Mesenchymal stem cell (in vitro differentiated cells and primary cell): Measurements from ENCODE around the gene ECE1.

Experiments used
- DNase-seq: peaks from one replicate; pipeline ENCODE4 v3.0.0-alpha.2; 2013
- H2AFZ ChIP-seq: one replicate; pipeline ENCODE4 v1.6.1; 2013; ENCODE audit warnings: low read depth, mild to moderate bottlenecking, control low read depth, inconsistent platforms, low read length, moderate library complexity
- H2AK5ac ChIP-seq: 2 replicates; pipeline ENCODE4 v1.6.1; 2013; ENCODE audit warnings: low read length, moderate library complexity, mild to moderate bottlenecking, inconsistent platforms; ENCODE audit not compliant: severe bottlenecking
- H2BK120ac ChIP-seq: one replicate; pipeline ENCODE4 v1.6.1; 2013; ENCODE audit warnings: low read depth, mild to moderate bottlenecking, inconsistent platforms, low read length, moderate library complexity
- H2BK12ac ChIP-seq, 2 experiments: one replicate each; pipeline ENCODE4 v1.6.1; 2013; ENCODE audit warnings: inconsistent platforms in 2 of 2, low read length in 2 of 2, mild to moderate bottlenecking in 2 of 2, moderate library complexity in 2 of 2, control low read depth in 1 of 2
- H2BK15ac ChIP-seq: one replicate; pipeline ENCODE4 v1.6.1; 2013; ENCODE audit warnings: mild to moderate bottlenecking, low read depth, inconsistent platforms; ENCODE audit not compliant: poor library complexity, severe bottlenecking
- H2BK5ac ChIP-seq: 2 replicates; pipeline ENCODE4 v1.6.1; 2013; ENCODE audit warnings: low read depth, mild to moderate bottlenecking, low read length, control low read depth, inconsistent platforms; ENCODE audit not compliant: poor library complexity, severe bottlenecking
- H3K14ac ChIP-seq, 2 experiments: one replicate each; pipeline ENCODE4 v1.6.1; 2013; ENCODE audit warnings: inconsistent platforms in 2 of 2, low read length in 2 of 2, control low read depth in 1 of 2, mild to moderate bottlenecking in 1 of 2, moderate library complexity in 1 of 2
- H3K18ac ChIP-seq, 2 experiments: one replicate each; pipeline ENCODE4 v1.6.1; 2013; ENCODE audit warnings: inconsistent platforms in 2 of 2, low read length in 2 of 2, control low read depth in 1 of 2, low read depth in 1 of 2, mild to moderate bottlenecking in 1 of 2
- H3K23ac ChIP-seq, 2 experiments: one replicate each; pipeline ENCODE4 v1.6.1; 2013; ENCODE audit warnings: inconsistent platforms in 2 of 2, low read length in 2 of 2, mild to moderate bottlenecking in 2 of 2, moderate library complexity in 2 of 2, control low read depth in 1 of 2
- H3K27ac ChIP-seq: 2 replicates; pipeline ENCODE4 v1.5.1; 2013; ENCODE audit warnings: mild to moderate bottlenecking, moderate library complexity, low read length, control low read depth, inconsistent platforms; ENCODE audit not compliant: poor library complexity, severe bottlenecking
- H3K27me3 ChIP-seq, 2 experiments: 2 replicates each; pipeline versions ENCODE4 v1.6.1 to v1.7.0; 2013; ENCODE audit warnings: low read length in 2 of 2, mild to moderate bottlenecking in 2 of 2, moderate library complexity in 2 of 2, control low read depth in 1 of 2, inconsistent platforms in 1 of 2; ENCODE audit not compliant: control insufficient read depth in 1 of 2, insufficient read depth in 1 of 2
- H3K36me3 ChIP-seq, 2 experiments: 2 replicates each; pipeline versions ENCODE4 v1.6.1 to v1.7.0; 2013; ENCODE audit warnings: low read length in 2 of 2, control low read depth in 1 of 2, inconsistent platforms in 1 of 2, low read depth in 1 of 2, mild to moderate bottlenecking in 1 of 2; ENCODE audit not compliant: insufficient read depth in 2 of 2, control insufficient read depth in 1 of 2
- H3K4ac ChIP-seq, 2 experiments: one replicate each; pipeline ENCODE4 v1.6.1; 2013; ENCODE audit warnings: inconsistent platforms in 2 of 2, low read length in 2 of 2, mild to moderate bottlenecking in 2 of 2, moderate library complexity in 2 of 2, control low read depth in 1 of 2, low read depth in 1 of 2
- H3K4me1 ChIP-seq: 2 replicates; pipeline ENCODE4 v1.6.1; 2013; ENCODE audit warnings: low read depth, low read length, control low read depth; ENCODE audit not compliant: control insufficient read depth, insufficient read depth
- H3K4me2 ChIP-seq: 2 replicates; pipeline ENCODE4 v1.6.1; 2013; ENCODE audit warnings: low read length, mild to moderate bottlenecking, inconsistent platforms; ENCODE audit not compliant: poor library complexity, severe bottlenecking
- H3K4me3 ChIP-seq, 2 experiments: 2 replicates each; pipeline versions ENCODE4 v1.5.1 to v1.7.0; 2013; ENCODE audit warnings: low read length in 2 of 2, mild to moderate bottlenecking in 2 of 2, control low read depth in 1 of 2, low read depth in 1 of 2; ENCODE audit not compliant: insufficient read depth in 1 of 2
- H3K79me1 ChIP-seq: replicated peaks from 2 replicates; pipeline ENCODE4 v1.6.1; 2013; ENCODE audit warnings: mild to moderate bottlenecking, control low read depth, low read length, inconsistent platforms; ENCODE audit not compliant: poor library complexity, severe bottlenecking
- H3K9ac ChIP-seq: 2 replicates; pipeline ENCODE4 v1.7.0; 2013; ENCODE audit warnings: mild to moderate bottlenecking, low read length, moderate library complexity
- H3K9me3 ChIP-seq: 2 replicates; pipeline ENCODE4 v1.7.0; 2013; ENCODE audit warnings: mild to moderate bottlenecking, low read length; ENCODE audit not compliant: control insufficient read depth
- H4K8ac ChIP-seq: one replicate; pipeline ENCODE4 v1.6.1; 2013; ENCODE audit warnings: inconsistent platforms, mild to moderate bottlenecking, low read length, moderate library complexity
- H4K91ac ChIP-seq: one replicate; pipeline ENCODE4 v1.6.1; 2013; ENCODE audit warnings: mild to moderate bottlenecking, low read length, inconsistent platforms
- WGBS: methylation state at CpG from one replicate; pipeline ENCODE4 v1.1.7; 2013; ENCODE audit warnings: mixed read lengths; 5-methylcytosine and 5-hydroxymethylcytosine counted together

Gene ECE1

GRCh38 chr1:21247892-21248715 lies 42.2 kb downstream of the ECE1 start:
- no peak overlapping the region for H2AK5ac ChIP-seq
- no peak overlapping the region for H2BK15ac ChIP-seq
- H4K91ac ChIP-seq = no peak overlapping the region
- no peak overlapping the region for H3K4me2 ChIP-seq
- H2BK12ac ChIP-seq = no peak overlapping the region
- no peak overlapping the region for H3K4ac ChIP-seq
- H3K23ac ChIP-seq = no peak overlapping the region
- peaks cover 45 to 67% of the 10 kb centered on the region in 2 experiments for H3K36me3 ChIP-seq
- no peak overlapping the region for H3K18ac ChIP-seq
- no peak overlapping the region for H2BK5ac ChIP-seq
- no peak overlapping the region for H3K14ac ChIP-seq
- no peak overlapping the region for H3K27ac ChIP-seq
- H4K8ac ChIP-seq = no peak overlapping the region
- WGBS = 97% methylated on average over 14 of the region's 14 CpGs
- H3K4me1 ChIP-seq = peaks cover 30% of the 10 kb centered on the region
- H3K27me3 ChIP-seq = no peaks in the 10 kb centered on the region
- no peak for DNase-seq
- H2AFZ ChIP-seq = no peak overlapping the region
- no peak overlapping the region for H3K9ac ChIP-seq
- no peaks in the 10 kb centered on the region for H3K9me3 ChIP-seq
- H3K79me1 ChIP-seq = peaks cover 13% of the 10 kb centered on the region
- H3K4me3 ChIP-seq = no peak overlapping the region
- no peak overlapping the region for H2BK120ac ChIP-seq

GRCh38 chr1:21246905-21247642 lies 43.2 kb downstream of the ECE1 start:
- no peak overlapping the region for H2BK15ac ChIP-seq
- no peak overlapping the region for H3K14ac ChIP-seq
- no peak overlapping the region for H2BK5ac ChIP-seq
- no peak overlapping the region for H3K27ac ChIP-seq
- H3K4me3 ChIP-seq = no peak overlapping the region
- H3K36me3 ChIP-seq = peaks cover 48 to 77% of the 10 kb centered on the region in 2 experiments
- H2AFZ ChIP-seq = no peak overlapping the region
- H3K9ac ChIP-seq = no peak overlapping the region
- no peak overlapping the region for H2BK120ac ChIP-seq
- no peaks in the 10 kb centered on the region for H3K27me3 ChIP-seq
- H3K18ac ChIP-seq = no peak overlapping the region
- H3K23ac ChIP-seq = no peak overlapping the region
- DNase-seq = no peak
- peaks cover 32% of the 10 kb centered on the region for H3K4me1 ChIP-seq
- no peak overlapping the region for H2BK12ac ChIP-seq
- no peak overlapping the region for H3K4ac ChIP-seq
- H4K8ac ChIP-seq = no peak overlapping the region
- H3K9me3 ChIP-seq = no peaks in the 10 kb centered on the region
- no peak overlapping the region for H4K91ac ChIP-seq
- H3K4me2 ChIP-seq = no peak overlapping the region
- H2AK5ac ChIP-seq = no peak overlapping the region
- 93% methylated on average over 20 of the region's 20 CpGs for WGBS
- H3K79me1 ChIP-seq = peaks cover 13% of the 10 kb centered on the region

- H3K36me3 ChIP-seq = peaks cover 45 to 78% of the 10 kb centered on the region in 2 experiments
- 97% methylated on average over 2 of the region's 4 CpGs for WGBS
- H3K18ac ChIP-seq = no peak overlapping the region
- H4K91ac ChIP-seq = no peak overlapping the region
- no peak for DNase-seq
- no peak overlapping the region for H2BK15ac ChIP-seq
- no peaks in the 10 kb centered on the region for H3K9me3 ChIP-seq
- no peak overlapping the region for H3K4ac ChIP-seq
- no peak overlapping the region for H3K27ac ChIP-seq
- H2AFZ ChIP-seq = no peak overlapping the region
- peaks cover 32% of the 10 kb centered on the region for H3K4me1 ChIP-seq
- H2BK12ac ChIP-seq = no peak overlapping the region
- no peak overlapping the region for H3K23ac ChIP-seq
- H3K27me3 ChIP-seq = no peaks in the 10 kb centered on the region
- peaks cover 11% of the 10 kb centered on the region for H3K79me1 ChIP-seq
- H2AK5ac ChIP-seq = no peak overlapping the region
- H3K4me3 ChIP-seq = no peak overlapping the region
- H3K14ac ChIP-seq = no peak overlapping the region
- H4K8ac ChIP-seq = no peak overlapping the region
- no peak overlapping the region for H3K9ac ChIP-seq
- no peak overlapping the region for H3K4me2 ChIP-seq
- H2BK120ac ChIP-seq = no peak overlapping the region
- no peak overlapping the region for H2BK5ac ChIP-seq
These were observed 44.5 kb downstream of the ECE1 start for GRCh38 chr1:21245688-21246229.
